ENCODE data around the gene ACTG2. TPM values are rescaled to one million over a fixed set of nuclear protein-coding genes. Genes with fewer than 3 reads are reported as not detected.

The ACTG2 gene
- total RNA-seq, 1 experiment from 2014 or later = 1.5 TPM

DNA sequence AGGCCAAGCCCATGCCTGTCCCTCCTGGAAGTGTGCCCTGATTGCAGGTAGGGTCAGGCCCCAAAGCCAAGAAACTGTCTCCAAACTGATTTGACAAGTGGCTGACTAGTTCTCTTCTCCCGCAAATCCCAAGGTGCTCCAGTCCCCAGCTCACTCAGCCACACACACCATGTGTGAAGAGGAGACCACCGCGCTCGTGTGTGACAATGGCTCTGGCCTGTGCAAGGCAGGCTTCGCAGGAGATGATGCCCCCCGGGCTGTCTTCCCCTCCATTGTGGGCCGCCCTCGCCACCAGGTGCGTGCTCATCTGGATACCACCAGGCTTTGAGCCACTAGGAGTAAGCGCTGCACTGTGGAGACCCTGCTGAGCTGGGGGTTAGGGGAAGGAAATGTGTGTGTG, 8.3 kb downstream of the ACTG2 start:
- Histone ChIP-seq H3K27ac (ENCODE audit: insufficient read length, low read depth, low read length) (no peak overlapping the region), H2BK20ac (ENCODE audit: low read depth, low read length, poor library complexity, severe bottlenecking) (no peak overlapping the region), H4K20me1 (ENCODE audit: control insufficient read depth, insufficient read depth, insufficient read length) (no peaks in the 10 kb centered on the region), H3K18ac (ENCODE audit: insufficient read length, low read depth, low read length) (no peak overlapping the region), H3K4me1 (ENCODE audit: insufficient read depth, low read length) (no peaks in the 10 kb centered on the region), H2BK12ac (ENCODE audit: insufficient read length, low read depth, low read length) (no peak overlapping the region), H3K4ac (ENCODE audit: low read depth, low read length) (no peak overlapping the region), H2BK120ac (ENCODE audit: low read depth, low read length, poor library complexity, severe bottlenecking) (no peak overlapping the region), H2AK5ac (ENCODE audit: insufficient read length, low read length) (no peak overlapping the region), H3K23me2 (ENCODE audit: insufficient read length, low read depth, low read length, poor library complexity, severe bottlenecking) (no peaks in the 10 kb centered on the region), H3K9me3 (ENCODE audit: control insufficient read depth, low read depth, low read length) (no peaks in the 10 kb centered on the region), H2AFZ (ENCODE audit: low read length) (no peak overlapping the region), H4K8ac (replicated peaks; ENCODE audit: insufficient read length, low read depth, low read length) (no peak overlapping the region), H3K4me2 (ENCODE audit: insufficient read depth, insufficient read length, low read length) (no peak overlapping the region), H3K14ac (ENCODE audit: insufficient read depth, low read length) (no peak overlapping the region; the same call in 1 of the 2 replicates), H3K23ac (ENCODE audit: insufficient read length, low read depth, low read length) (no peak overlapping the region), H3K9ac (ENCODE audit: extremely low read depth, insufficient read length, low read length) (no peak overlapping the region), H2BK15ac (ENCODE audit: low read depth, low read length) (no peak overlapping the region), H4K5ac (ENCODE audit: insufficient read length, low read depth, low read length) (no peak overlapping the region), H3T11ph (ENCODE audit: low read length) (no peak overlapping the region), H3K79me1 (ENCODE audit: insufficient read depth, low read depth, low read length, poor library complexity, severe bottlenecking) (no peaks in the 10 kb centered on the region), H2BK5ac (ENCODE audit: insufficient read length, low read length) (no peak overlapping the region), H3K27me3 (ENCODE audit: insufficient read depth, low read length) (no peaks in the 10 kb centered on the region), H3K56ac (ENCODE audit: insufficient read length, low read depth, low read length) (no peak overlapping the region), H3K79me2 (ENCODE audit: insufficient read depth, low read length) (no peaks in the 10 kb centered on the region), H4K91ac (ENCODE audit: insufficient read length, low read depth, low read length) (no peak overlapping the region)
- peaks cover 8% of the 10 kb centered on the region for H3K27me3 Mint-ChIP-seq (ENCODE audit: low read depth)
- peaks cover 4 to 6% of the 10 kb centered on the region in 2 experiments; a peak in 1 of 4 replicates for H3K4me1 Mint-ChIP-seq
- no peaks in the 10 kb centered on the region; a peak in 1 of 7 replicates for H3K36me3 Mint-ChIP-seq (ENCODE audit: insufficient read depth in 1 of 3, low read depth in 3 of 3)
- no peaks in the 10 kb centered on the region for H3K9me3 Mint-ChIP-seq
- no peak for DNase-seq
- H3K4me3 Mint-ChIP-seq = no peak overlapping the region
- TF ChIP-seq, protein P1, sequence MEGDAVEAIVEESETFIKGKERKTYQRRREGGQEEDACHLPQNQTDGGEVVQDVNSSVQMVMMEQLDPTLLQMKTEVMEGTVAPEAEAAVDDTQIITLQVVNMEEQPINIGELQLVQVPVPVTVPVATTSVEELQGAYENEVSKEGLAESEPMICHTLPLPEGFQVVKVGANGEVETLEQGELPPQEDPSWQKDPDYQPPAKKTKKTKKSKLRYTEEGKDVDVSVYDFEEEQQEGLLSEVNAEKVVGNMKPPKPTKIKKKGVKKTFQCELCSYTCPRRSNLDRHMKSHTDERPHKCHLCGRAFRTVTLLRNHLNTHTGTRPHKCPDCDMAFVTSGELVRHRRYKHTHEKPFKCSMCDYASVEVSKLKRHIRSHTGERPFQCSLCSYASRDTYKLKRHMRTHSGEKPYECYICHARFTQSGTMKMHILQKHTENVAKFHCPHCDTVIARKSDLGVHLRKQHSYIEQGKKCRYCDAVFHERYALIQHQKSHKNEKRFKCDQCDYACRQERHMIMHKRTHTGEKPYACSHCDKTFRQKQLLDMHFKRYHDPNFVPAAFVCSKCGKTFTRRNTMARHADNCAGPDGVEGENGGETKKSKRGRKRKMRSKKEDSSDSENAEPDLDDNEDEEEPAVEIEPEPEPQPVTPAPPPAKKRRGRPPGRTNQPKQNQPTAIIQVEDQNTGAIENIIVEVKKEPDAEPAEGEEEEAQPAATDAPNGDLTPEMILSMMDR (conservative IDR thresholded peaks at IDR 0.05) = no peak
- H3K27ac Mint-ChIP-seq = no peak overlapping the region
- no CpG with 5 or more reads among the region's 10 CpGs for WGBS (ENCODE audit: extremely low coverage, insufficient read length, low lambda C conversion rate)

Data from H9 (cell line).